NB4 (cell line): ENCODE results near the gene MYO1B.

ENCODE experiments used
- CTCF ChIP-seq: IDR thresholded peaks from one replicate; pipeline ENCODE4 v1.5.1; 2012; ENCODE audit warnings: low read depth, low read length
- MAX ChIP-seq: IDR thresholded peaks from 2 replicates; pipeline ENCODE4 v1.6.1; 2011; ENCODE audit warnings: low read depth, low read length

- TF ChIP-seq MAX: no peak
- no peak for TF ChIP-seq CTCF
These were observed 46.3 kb downstream of the MYO1B start for GRCh38 chr2:191291471-191291870.
